HG03196 (cell line): ENCODE data around the gene DNAJC10.

Experiments
- ATAC-seq: cut with Tn5 transposase; IDR thresholded peaks from one replicate; pipeline ENCODE4 v1.9.1; 2021; ENCODE audit not compliant: unreplicated experiment

The DNAJC10 gene

GRCh38 chr2:182831921-182832320, 115.9 kb downstream of the DNAJC10 start:
- no peak for ATAC-seq

DNA sequence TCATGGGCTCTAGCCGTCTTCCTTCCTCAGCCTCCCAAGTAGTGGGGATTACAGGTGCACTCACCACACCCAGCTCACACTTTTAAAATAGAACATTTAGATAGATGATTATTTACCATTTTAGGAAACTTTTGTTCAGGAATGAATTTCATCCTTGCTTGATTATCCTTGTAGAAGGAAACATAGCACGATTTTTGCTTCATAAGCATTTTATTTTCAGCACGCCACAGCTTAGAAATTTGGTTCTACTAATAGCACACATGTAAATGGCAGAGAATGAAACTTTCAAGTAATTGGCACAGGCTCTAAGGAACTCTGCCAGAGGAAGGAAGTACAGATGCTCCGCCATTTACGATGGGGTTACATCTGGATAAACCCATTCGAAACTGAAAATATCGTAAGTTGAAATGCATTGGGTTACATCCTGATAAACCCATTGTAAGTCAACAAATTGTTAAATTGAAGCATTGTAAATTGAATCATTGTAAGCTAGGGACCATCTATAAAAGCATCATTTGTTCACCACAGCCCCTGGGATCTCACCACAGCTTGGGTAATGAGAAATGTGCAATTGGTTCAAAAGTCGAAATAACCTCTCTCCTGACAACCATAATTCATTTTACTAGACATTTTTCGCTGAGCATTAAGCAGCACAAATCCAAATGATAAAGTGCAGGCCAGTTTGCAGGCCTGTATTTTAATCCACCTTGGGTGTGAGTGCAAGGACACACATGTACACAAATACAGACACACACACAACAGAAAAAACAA, 117.2 kb downstream of the DNAJC10 start:
- ATAC-seq: no peak

GRCh38 chr2:182834293-182834692, 118.2 kb downstream of the DNAJC10 start:
- no peak for ATAC-seq

GRCh38 chr2:182836451-182836850, 120.4 kb downstream of the DNAJC10 start:
- no peak for ATAC-seq
